KMS-11 (cell line): Measurements from ENCODE around the gene CDH13.

Experiments used
- H2AFZ ChIP-seq: fragments of 200-600 bp; sonication (generic); 2 replicates; pipeline ENCODE4 v1.6.1; 2016; ENCODE audit warnings: antibody characterized with exemption, mixed run types, low read depth
- H3K27ac ChIP-seq: fragments of 200-600 bp; sonication (generic); 2 replicates; pipeline ENCODE4 v1.6.1; 2016; ENCODE audit warnings: mild to moderate bottlenecking, mixed run types
- H3K27me3 ChIP-seq: fragments of 200-600 bp; sonication (generic); 2 replicates; pipeline ENCODE4 v1.6.1; 2017; ENCODE audit warnings: mild to moderate bottlenecking, low read depth, mixed run types, moderate library complexity; ENCODE audit not compliant: insufficient read depth
- H3K36me3 ChIP-seq: fragments of 200-600 bp; sonication (generic); 2 replicates; pipeline ENCODE4 v1.6.1; 2017; ENCODE audit warnings: mild to moderate bottlenecking, mixed run types; ENCODE audit not compliant: insufficient read depth
- H3K4me1 ChIP-seq: fragments of 200-600 bp; sonication (generic); 2 replicates; pipeline ENCODE4 v1.6.1; 2016; ENCODE audit warnings: mild to moderate bottlenecking, low read depth, mixed run types; ENCODE audit not compliant: poor library complexity, severe bottlenecking
- H3K4me2 ChIP-seq: fragments of 200-600 bp; sonication (generic); 2 replicates; pipeline ENCODE4 v1.7.0; 2016; ENCODE audit warnings: mild to moderate bottlenecking, mixed run types
- H3K4me3 ChIP-seq: fragments of 200-600 bp; sonication (generic); IDR thresholded peaks from 2 replicates; pipeline ENCODE4 v1.6.1; 2017; ENCODE audit warnings: low read depth, low read length, mixed read lengths; ENCODE audit not compliant: insufficient read depth
- H3K79me2 ChIP-seq: fragments of 200-600 bp; sonication (generic); 2 replicates; pipeline ENCODE4 v1.6.1; 2016; ENCODE audit warnings: low read depth, mixed run types; ENCODE audit not compliant: insufficient read depth
- H3K9ac ChIP-seq: fragments of 200-600 bp; sonication (generic); 2 replicates; pipeline ENCODE4 v1.6.1; 2016; ENCODE audit warnings: mild to moderate bottlenecking, mixed run types
- H4K20me1 ChIP-seq: fragments of 200-600 bp; sonication (generic); 2 replicates; pipeline ENCODE4 v1.6.1; 2016; ENCODE audit warnings: mild to moderate bottlenecking, mixed run types; ENCODE audit not compliant: insufficient read depth
- TF ChIP-seq, protein P1 (sequence below): fragments of 200-600 bp; sonication (generic); conservative IDR thresholded peaks from 2 replicates; pipeline ENCODE4 v1.6.1; 2017; ENCODE audit warnings: low read depth, mild to moderate bottlenecking, antibody characterized with exemption, low read length, moderate library complexity, mixed read lengths

CDH13 gene

DNA sequence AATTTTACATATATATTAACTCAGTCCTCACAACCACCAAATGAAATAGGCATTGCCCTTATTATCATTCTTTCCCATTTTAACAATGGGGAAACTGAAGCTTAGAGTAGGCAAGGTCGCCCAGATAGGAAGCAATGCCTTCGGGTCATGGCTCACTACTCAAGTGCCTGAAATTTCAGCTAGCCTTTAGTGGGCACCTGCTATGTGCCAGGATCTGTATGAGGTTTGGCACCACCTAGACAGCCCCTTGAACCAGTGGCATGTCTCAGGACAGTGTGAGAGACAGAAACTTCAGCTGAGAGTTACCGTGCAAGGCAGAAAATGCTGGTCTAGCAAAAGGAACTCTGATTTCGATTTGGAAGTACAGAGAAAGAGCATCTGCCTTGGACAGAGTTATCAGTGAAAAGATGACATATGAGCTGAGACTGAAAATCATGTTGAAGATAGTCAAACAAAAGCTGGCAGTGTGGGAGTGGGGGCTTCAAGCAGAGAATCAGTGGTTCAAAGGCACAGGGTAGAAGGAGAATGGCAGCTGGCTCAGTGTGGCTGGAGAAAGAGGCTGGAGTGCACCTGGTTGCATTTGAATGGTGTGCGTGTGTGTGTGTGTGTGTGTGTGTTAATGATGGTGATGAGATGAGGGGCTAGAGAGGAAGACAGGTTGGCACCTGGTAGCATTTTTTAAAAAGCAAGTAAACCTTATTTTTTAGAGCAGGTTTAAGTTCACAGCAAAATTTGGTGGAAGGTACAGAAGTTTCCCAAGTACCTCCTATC is 29.1 kb downstream of the CDH13 start:
- Histone ChIP-seq H3K4me1 (peaks cover 97% of the 10 kb centered on the region), H3K9ac (peak overlapping the region; percentile 95), H3K36me3 (no peaks in the 10 kb centered on the region), H3K27ac (peak overlapping the region; percentile 99), H2AFZ (peak overlapping the region; percentile 5; the same call in 1 of the 2 replicates), H4K20me1 (no peaks in the 10 kb centered on the region), H3K79me2 (no peaks in the 10 kb centered on the region), H3K4me2 (peak overlapping the region; percentile 96), H3K4me3 (no peak overlapping the region), H3K27me3 (no peaks in the 10 kb centered on the region)
- TF ChIP-seq, protein P1, sequence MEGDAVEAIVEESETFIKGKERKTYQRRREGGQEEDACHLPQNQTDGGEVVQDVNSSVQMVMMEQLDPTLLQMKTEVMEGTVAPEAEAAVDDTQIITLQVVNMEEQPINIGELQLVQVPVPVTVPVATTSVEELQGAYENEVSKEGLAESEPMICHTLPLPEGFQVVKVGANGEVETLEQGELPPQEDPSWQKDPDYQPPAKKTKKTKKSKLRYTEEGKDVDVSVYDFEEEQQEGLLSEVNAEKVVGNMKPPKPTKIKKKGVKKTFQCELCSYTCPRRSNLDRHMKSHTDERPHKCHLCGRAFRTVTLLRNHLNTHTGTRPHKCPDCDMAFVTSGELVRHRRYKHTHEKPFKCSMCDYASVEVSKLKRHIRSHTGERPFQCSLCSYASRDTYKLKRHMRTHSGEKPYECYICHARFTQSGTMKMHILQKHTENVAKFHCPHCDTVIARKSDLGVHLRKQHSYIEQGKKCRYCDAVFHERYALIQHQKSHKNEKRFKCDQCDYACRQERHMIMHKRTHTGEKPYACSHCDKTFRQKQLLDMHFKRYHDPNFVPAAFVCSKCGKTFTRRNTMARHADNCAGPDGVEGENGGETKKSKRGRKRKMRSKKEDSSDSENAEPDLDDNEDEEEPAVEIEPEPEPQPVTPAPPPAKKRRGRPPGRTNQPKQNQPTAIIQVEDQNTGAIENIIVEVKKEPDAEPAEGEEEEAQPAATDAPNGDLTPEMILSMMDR = no peak

DNA sequence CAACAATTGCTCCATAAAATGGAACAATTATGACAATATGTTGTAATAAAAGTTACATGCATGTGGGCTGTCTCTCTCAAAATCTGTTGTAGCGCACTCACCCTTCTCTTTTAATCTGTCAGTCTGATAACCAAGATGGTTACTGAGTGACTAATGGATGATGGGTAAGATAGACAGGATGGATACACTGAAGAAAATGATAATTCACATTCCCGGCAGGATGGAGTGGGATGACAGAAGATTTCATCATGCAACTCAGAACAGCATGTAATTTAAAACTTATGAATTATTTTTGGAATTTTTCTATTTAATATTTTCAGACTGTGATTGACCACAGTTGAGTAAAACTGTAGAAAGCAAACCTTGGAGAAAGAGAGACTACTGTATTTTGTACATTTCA is 30.5 kb downstream of the CDH13 start:
- peaks cover 85% of the 10 kb centered on the region for H3K4me1 ChIP-seq
- H3K36me3 ChIP-seq = no peaks in the 10 kb centered on the region
- no peaks in the 10 kb centered on the region for H3K79me2 ChIP-seq
- no peak overlapping the region for H2AFZ ChIP-seq
- no peak overlapping the region for H3K9ac ChIP-seq
- peak overlapping the region; percentile 96 for H3K4me2 ChIP-seq
- TF ChIP-seq, protein P1 = no peak
- no peak overlapping the region for H3K4me3 ChIP-seq
- no peaks in the 10 kb centered on the region for H4K20me1 ChIP-seq
- H3K27me3 ChIP-seq = no peaks in the 10 kb centered on the region
- peak overlapping the region; percentile 99 for H3K27ac ChIP-seq

DNA sequence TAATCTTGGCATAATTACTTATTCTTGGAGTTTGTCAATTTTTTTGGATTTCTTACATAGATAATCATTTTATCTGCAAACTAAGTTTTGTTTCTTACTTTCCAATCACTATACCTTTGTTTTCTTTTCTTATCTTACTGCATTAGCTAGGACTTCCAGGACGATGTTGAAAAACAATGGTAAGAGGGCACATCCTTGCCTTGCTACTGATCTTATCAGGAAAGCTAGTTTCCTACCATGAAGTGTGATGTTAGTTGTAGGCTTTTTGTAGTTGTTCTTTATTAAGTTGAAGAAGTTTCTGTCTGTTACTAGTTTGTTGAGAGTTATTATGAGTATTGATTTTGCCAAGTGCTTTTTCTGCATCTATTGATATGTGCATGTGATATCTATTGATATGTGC is 31.0 kb downstream of the CDH13 start:
- TF ChIP-seq, protein P1 = no peak
- Histone ChIP-seq H3K9ac (no peak overlapping the region), H3K4me3 (no peak overlapping the region), H3K27ac (peak overlapping the region; percentile 99), H2AFZ (no peak overlapping the region), H3K4me1 (peaks cover 80% of the 10 kb centered on the region), H3K79me2 (no peaks in the 10 kb centered on the region), H4K20me1 (no peaks in the 10 kb centered on the region), H3K4me2 (peak overlapping the region; percentile 96), H3K36me3 (no peaks in the 10 kb centered on the region), H3K27me3 (no peaks in the 10 kb centered on the region)

DNA sequence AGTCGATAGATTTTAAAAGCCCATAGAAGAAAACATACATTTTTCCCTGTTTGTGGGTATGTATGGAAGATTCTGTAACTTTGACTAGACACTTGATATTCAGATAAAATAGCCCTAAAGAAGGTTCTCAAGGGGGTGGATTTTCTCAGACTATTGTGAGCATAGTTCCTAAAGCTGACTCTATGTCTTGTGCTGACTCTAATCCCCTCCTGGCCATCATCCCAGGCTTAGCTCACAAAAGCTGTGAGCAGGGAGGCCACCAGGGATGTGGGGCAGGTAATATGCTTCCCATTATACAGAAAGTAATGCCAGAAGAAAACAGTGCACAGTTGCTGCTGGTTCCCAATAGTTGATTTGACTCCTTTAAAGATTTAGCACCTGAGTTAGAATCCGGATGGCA is 32.0 kb downstream of the CDH13 start:
- H4K20me1 ChIP-seq = no peaks in the 10 kb centered on the region
- no peaks in the 10 kb centered on the region for H3K36me3 ChIP-seq
- no peak overlapping the region for H3K9ac ChIP-seq
- H2AFZ ChIP-seq = no peak overlapping the region
- H3K27me3 ChIP-seq = no peaks in the 10 kb centered on the region
- TF ChIP-seq, protein P1 = no peak
- no peaks in the 10 kb centered on the region for H3K79me2 ChIP-seq
- H3K4me2 ChIP-seq = no peak overlapping the region
- no peak overlapping the region for H3K27ac ChIP-seq
- peaks cover 70% of the 10 kb centered on the region for H3K4me1 ChIP-seq
- H3K4me3 ChIP-seq = no peak overlapping the region
